ENCODE data around the gene SMTN.

Gene SMTN

GRCh38 chr22:31079095-31079642 is 1.9 kb upstream of the SMTN start:
- no peak for TF ChIP-seq CTCF (conservative IDR thresholded peaks at IDR 0.05)
- no peak overlapping the region for H3K27ac ChIP-seq

GRCh38 chr22:31080164-31080847 is 812 bp upstream of the SMTN start:
- peak overlapping the region; percentile 65 for H3K27ac ChIP-seq
- no peak for TF ChIP-seq CTCF (conservative IDR thresholded peaks at IDR 0.05)

- H3K27ac ChIP-seq = peak overlapping the region; percentile 65; the same call in 1 of the 2 replicates
- TF ChIP-seq CTCF (conservative IDR thresholded peaks at IDR 0.05) = no peak
Measured at GRCh38 chr22:31081963-31082605, 966 bp downstream of the SMTN start.

- H3K27ac ChIP-seq = no peak overlapping the region
- peak; percentile 47 for TF ChIP-seq CTCF (conservative IDR thresholded peaks at IDR 0.05)
Measured at GRCh38 chr22:31082606-31083376, 1.7 kb downstream of the SMTN start.

GRCh38 chr22:31083377-31083768 is 2.3 kb downstream of the SMTN start:
- no peak for TF ChIP-seq CTCF (conservative IDR thresholded peaks at IDR 0.05)
- no peak overlapping the region for H3K27ac ChIP-seq

- no peak overlapping the region for H3K27ac ChIP-seq
- TF ChIP-seq CTCF (conservative IDR thresholded peaks at IDR 0.05) = no peak
Measured at GRCh38 chr22:31083923-31084810, 3.0 kb downstream of the SMTN start.
